DND-41 (cell line): ENCODE results near the gene CCDC201.

Experiments used
- CTCF ChIP-seq: IDR thresholded peaks from 2 replicates; pipeline ENCODE4 v1.5.1; 2012; ENCODE audit warnings: borderline replicate concordance, low read length, moderate library complexity, mild to moderate bottlenecking; ENCODE audit not compliant: poor library complexity, severe bottlenecking; ENCODE audit errors: extremely low read depth
- EZH2 ChIP-seq: IDR thresholded peaks from 3 replicates; pipeline ENCODE4 v1.6.1; 2012; ENCODE audit warnings: borderline replicate concordance, low read depth, mild to moderate bottlenecking, moderate library complexity, low read length, inconsistent platforms; ENCODE audit not compliant: severe bottlenecking

GRCh38 chr7:45874408-45875131 is 1.7 kb upstream of the CCDC201 start:
- TF ChIP-seq CTCF (no peak), EZH2 (no peak)
